HG03354 (cell line): ENCODE measurements around the gene CDKAL1.

Source experiments
- ATAC-seq: cut with Tn5 transposase; IDR thresholded peaks from one replicate; pipeline ENCODE4 v1.9.1; 2021; ENCODE audit warnings: mild to moderate bottlenecking; ENCODE audit not compliant: unreplicated experiment, poor library complexity, severe bottlenecking

The CDKAL1 gene

GRCh38 chr6:20763296-20763695, 229.0 kb downstream of the CDKAL1 start:
- ATAC-seq: no peak

- ATAC-seq: no peak
Observed at GRCh38 chr6:20769631-20770030, 235.4 kb downstream of the CDKAL1 start.

- no peak for ATAC-seq
Observed at GRCh38 chr6:20770773-20771172, 236.5 kb downstream of the CDKAL1 start.

- ATAC-seq: no peak
Observed at GRCh38 chr6:20771409-20771808, 237.2 kb downstream of the CDKAL1 start.

GRCh38 chr6:20773822-20774221, 239.6 kb downstream of the CDKAL1 start:
- ATAC-seq: no peak

GRCh38 chr6:20775981-20776380, 241.7 kb downstream of the CDKAL1 start:
- ATAC-seq: no peak

- no peak for ATAC-seq
Observed at GRCh38 chr6:20777801-20778200, 243.5 kb downstream of the CDKAL1 start.

- ATAC-seq: no peak
Observed at GRCh38 chr6:20778459-20778858, 244.2 kb downstream of the CDKAL1 start.

- no peak for ATAC-seq
Observed at GRCh38 chr6:20778912-20779311, 244.7 kb downstream of the CDKAL1 start.

GRCh38 chr6:20789162-20789561, 254.9 kb downstream of the CDKAL1 start:
- ATAC-seq: no peak

- ATAC-seq: no peak
Observed at GRCh38 chr6:20790032-20790791, 256.0 kb downstream of the CDKAL1 start.

- ATAC-seq: no peak
Observed at GRCh38 chr6:20791074-20791473, 256.8 kb downstream of the CDKAL1 start.

- ATAC-seq: no peak
Observed at GRCh38 chr6:20791944-20792343, 257.7 kb downstream of the CDKAL1 start.

GRCh38 chr6:20793174-20793573, 258.9 kb downstream of the CDKAL1 start:
- ATAC-seq: no peak

- no peak for ATAC-seq
Observed at GRCh38 chr6:20797597-20797996, 263.3 kb downstream of the CDKAL1 start.

GRCh38 chr6:20800229-20800628, 266.0 kb downstream of the CDKAL1 start:
- ATAC-seq: no peak

GRCh38 chr6:20800653-20801052, 266.4 kb downstream of the CDKAL1 start:
- ATAC-seq: no peak

- ATAC-seq: no peak
Observed at GRCh38 chr6:20801595-20801994, 267.3 kb downstream of the CDKAL1 start.

GRCh38 chr6:20802596-20802995, 268.3 kb downstream of the CDKAL1 start:
- ATAC-seq: no peak

GRCh38 chr6:20805021-20805420, 270.8 kb downstream of the CDKAL1 start:
- ATAC-seq: peak; percentile 68

- no peak for ATAC-seq
Observed at GRCh38 chr6:20806669-20807068, 272.4 kb downstream of the CDKAL1 start.

GRCh38 chr6:20808439-20808838, 274.2 kb downstream of the CDKAL1 start:
- ATAC-seq: no peak
